ENCODE results near the gene TACC2.

The TACC2 gene

GRCh38 chr10:122124808-122125207 lies 135.8 kb downstream of the TACC2 start:
- no peak overlapping the region for H3K4me3 Mint-ChIP-seq
- peaks cover 54% of the 10 kb centered on the region for H3K4me1 Mint-ChIP-seq
- H3K27ac Mint-ChIP-seq, result no peak overlapping the region
- H3K36me3 Mint-ChIP-seq (ENCODE audit: low read depth), result peaks cover 33% of the 10 kb centered on the region
- no peaks in the 10 kb centered on the region for H3K27me3 Mint-ChIP-seq (ENCODE audit: low read depth, poor library complexity)
- peaks cover 9% of the 10 kb centered on the region for H3K9me3 Mint-ChIP-seq
- TF ChIP-seq, protein P1, sequence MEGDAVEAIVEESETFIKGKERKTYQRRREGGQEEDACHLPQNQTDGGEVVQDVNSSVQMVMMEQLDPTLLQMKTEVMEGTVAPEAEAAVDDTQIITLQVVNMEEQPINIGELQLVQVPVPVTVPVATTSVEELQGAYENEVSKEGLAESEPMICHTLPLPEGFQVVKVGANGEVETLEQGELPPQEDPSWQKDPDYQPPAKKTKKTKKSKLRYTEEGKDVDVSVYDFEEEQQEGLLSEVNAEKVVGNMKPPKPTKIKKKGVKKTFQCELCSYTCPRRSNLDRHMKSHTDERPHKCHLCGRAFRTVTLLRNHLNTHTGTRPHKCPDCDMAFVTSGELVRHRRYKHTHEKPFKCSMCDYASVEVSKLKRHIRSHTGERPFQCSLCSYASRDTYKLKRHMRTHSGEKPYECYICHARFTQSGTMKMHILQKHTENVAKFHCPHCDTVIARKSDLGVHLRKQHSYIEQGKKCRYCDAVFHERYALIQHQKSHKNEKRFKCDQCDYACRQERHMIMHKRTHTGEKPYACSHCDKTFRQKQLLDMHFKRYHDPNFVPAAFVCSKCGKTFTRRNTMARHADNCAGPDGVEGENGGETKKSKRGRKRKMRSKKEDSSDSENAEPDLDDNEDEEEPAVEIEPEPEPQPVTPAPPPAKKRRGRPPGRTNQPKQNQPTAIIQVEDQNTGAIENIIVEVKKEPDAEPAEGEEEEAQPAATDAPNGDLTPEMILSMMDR (IDR thresholded peaks at IDR 0.05), result no peak
- DNase-seq, result no peak

- H3K27ac Mint-ChIP-seq, result peak overlapping the region; percentile 25
Measured at GRCh38 chr10:122126763-122127659, 138.0 kb downstream of the TACC2 start.

GRCh38 chr10:122127943-122128342 lies 139.0 kb downstream of the TACC2 start:
- Mint-ChIP-seq H3K36me3 (ENCODE audit: low read depth) (peaks cover 33% of the 10 kb centered on the region), H3K4me1 (peaks cover 54% of the 10 kb centered on the region), H3K27ac (no peak overlapping the region), H3K27me3 (ENCODE audit: low read depth, poor library complexity) (no peaks in the 10 kb centered on the region), H3K9me3 (peaks cover 9% of the 10 kb centered on the region), H3K4me3 (no peak overlapping the region)
- TF ChIP-seq, protein P1 (IDR thresholded peaks at IDR 0.05), result no peak
- no peak for DNase-seq

More at GRCh38 chr10:122126763-122127659, 138.0 kb downstream of the TACC2 start:
- H3K4me1 Mint-ChIP-seq, result peaks cover 44% of the 10 kb centered on the region
- no peak overlapping the region for H3K4me3 Mint-ChIP-seq
- TF ChIP-seq, protein P1 (IDR thresholded peaks at IDR 0.05), result no peak
- no peak for DNase-seq
- H3K27me3 Mint-ChIP-seq (ENCODE audit: low read depth, poor library complexity), result no peaks in the 10 kb centered on the region
- peaks cover 33% of the 10 kb centered on the region for H3K36me3 Mint-ChIP-seq (ENCODE audit: low read depth)
- peaks cover 9% of the 10 kb centered on the region for H3K9me3 Mint-ChIP-seq

- no peak for DNase-seq
- no peak overlapping the region for H3K4me3 Mint-ChIP-seq
- H3K36me3 Mint-ChIP-seq (ENCODE audit: low read depth), result peaks cover 36% of the 10 kb centered on the region
- no peaks in the 10 kb centered on the region for H3K27me3 Mint-ChIP-seq (ENCODE audit: low read depth, poor library complexity)
- TF ChIP-seq, protein P1 (IDR thresholded peaks at IDR 0.05), result no peak
- H3K9me3 Mint-ChIP-seq, result peaks cover 9% of the 10 kb centered on the region
- peaks cover 58% of the 10 kb centered on the region for H3K4me1 Mint-ChIP-seq
- no peak overlapping the region for H3K27ac Mint-ChIP-seq
Measured at GRCh38 chr10:122128357-122128756, 139.4 kb downstream of the TACC2 start.

DNA sequence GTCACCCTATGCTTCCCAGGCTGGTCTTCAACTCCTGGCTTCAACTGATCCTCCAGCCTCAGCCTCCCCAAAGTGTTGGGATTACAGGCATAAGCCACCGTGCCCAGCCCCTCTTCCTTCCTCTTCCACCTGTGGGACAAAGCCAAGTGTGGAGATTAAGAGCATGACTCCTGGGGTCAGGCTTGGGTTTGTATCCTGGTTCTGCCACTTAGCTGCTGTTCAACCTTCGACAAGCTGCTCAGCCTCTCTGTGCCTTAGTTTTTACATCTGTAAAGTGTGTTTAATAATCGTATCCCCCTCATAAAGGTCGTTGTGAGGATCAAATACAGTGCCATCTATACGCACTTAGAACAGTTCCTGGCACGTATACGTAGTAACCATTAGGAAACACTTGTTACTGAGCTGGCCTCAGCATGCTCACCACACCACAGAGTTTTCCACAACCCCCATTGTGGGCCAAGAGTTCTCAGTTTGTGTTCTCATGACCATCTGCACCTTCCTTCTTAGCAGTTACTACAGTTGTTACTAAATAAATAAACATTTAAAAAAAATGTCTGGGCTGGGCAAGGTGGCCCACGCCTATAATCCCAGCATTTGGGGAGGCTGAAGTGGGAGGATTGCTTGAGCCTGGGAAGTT lies 141.6 kb downstream of the TACC2 start:
- Mint-ChIP-seq H3K4me1 (peaks cover 69% of the 10 kb centered on the region), H3K36me3 (ENCODE audit: low read depth) (peaks cover 45% of the 10 kb centered on the region), H3K4me3 (no peak overlapping the region), H3K27me3 (ENCODE audit: low read depth, poor library complexity) (peaks cover under 1% of the 10 kb centered on the region), H3K9me3 (peaks cover 9% of the 10 kb centered on the region), H3K27ac (no peak overlapping the region)
- no peak for DNase-seq
- TF ChIP-seq, protein P1 (IDR thresholded peaks at IDR 0.05), result no peak

Measured in nephron progenitor cell (in vitro differentiated cells).